MM.1S (cell line): Measurements from ENCODE around the gene STRIP2.

ENCODE experiments used
- CTCF ChIP-seq: fragments of 300-600 bp; sonication (generic); IDR thresholded peaks from 2 replicates; pipeline ENCODE4 v1.5.1; 2016; ENCODE audit warnings: antibody characterized with exemption, low read length, mixed read lengths
- EZH2 ChIP-seq: fragments of 300-600 bp; sonication (generic); optimal IDR thresholded peaks from 2 replicates; pipeline ENCODE3; 2017; ENCODE audit warnings: low read depth, mild to moderate bottlenecking, antibody characterized with exemption, low read length, mixed read lengths

DNA sequence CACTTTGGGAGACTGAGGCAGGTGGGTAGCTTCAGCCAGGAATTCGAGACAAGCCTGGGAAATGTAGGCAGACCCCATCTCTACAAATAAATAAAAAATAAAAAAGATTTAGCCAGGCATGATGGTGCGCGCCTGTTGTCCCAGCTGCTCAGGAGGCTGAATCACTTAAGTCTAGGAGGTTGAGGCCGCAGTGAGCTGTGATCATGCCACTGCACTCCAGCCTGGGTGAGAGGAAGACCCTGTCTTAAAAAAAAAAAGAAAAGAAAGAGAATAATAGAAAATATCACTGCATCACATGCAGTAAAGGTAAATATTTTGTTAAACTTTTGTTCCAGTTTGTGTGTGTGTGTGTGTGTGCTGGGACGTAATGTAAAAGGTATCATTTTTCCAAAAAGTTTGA, 3.0 kb downstream of the STRIP2 start:
- TF ChIP-seq CTCF = no peak
- no peak for TF ChIP-seq EZH2
